Activated CD4-positive, alpha-beta T cell treated with anti-CD3 and anti-CD28 coated beads for 48 hours (primary cell): ENCODE data around the gene MLC1.

Experiments used
- DNase-seq: peaks from one replicate; pipeline ENCODE4 v3.0.0-alpha.2; 2020

The MLC1 gene

DNA sequence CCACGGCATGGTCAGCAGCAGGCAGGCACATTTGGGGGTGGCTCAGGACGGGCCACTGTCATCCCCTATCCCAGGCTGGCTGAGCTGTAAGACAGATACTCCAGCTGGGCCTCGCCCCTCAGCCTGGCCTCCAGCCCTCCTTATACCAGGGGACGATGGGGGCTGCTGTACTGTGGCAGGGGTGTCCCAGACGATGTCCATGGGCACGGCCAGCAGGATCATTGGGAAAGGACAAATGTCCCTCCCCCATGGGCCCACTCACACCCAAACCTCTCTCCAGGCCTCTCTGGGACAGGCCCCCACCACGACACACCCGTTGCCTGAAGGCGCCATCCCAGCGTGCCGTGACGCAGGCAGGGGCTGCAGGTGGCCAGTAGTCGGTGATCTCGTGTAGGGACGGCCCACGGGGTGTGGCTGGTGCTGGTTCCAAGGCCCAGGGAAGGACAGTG, 71.1 kb downstream of the MLC1 start:
- DNase-seq = no peak

DNA sequence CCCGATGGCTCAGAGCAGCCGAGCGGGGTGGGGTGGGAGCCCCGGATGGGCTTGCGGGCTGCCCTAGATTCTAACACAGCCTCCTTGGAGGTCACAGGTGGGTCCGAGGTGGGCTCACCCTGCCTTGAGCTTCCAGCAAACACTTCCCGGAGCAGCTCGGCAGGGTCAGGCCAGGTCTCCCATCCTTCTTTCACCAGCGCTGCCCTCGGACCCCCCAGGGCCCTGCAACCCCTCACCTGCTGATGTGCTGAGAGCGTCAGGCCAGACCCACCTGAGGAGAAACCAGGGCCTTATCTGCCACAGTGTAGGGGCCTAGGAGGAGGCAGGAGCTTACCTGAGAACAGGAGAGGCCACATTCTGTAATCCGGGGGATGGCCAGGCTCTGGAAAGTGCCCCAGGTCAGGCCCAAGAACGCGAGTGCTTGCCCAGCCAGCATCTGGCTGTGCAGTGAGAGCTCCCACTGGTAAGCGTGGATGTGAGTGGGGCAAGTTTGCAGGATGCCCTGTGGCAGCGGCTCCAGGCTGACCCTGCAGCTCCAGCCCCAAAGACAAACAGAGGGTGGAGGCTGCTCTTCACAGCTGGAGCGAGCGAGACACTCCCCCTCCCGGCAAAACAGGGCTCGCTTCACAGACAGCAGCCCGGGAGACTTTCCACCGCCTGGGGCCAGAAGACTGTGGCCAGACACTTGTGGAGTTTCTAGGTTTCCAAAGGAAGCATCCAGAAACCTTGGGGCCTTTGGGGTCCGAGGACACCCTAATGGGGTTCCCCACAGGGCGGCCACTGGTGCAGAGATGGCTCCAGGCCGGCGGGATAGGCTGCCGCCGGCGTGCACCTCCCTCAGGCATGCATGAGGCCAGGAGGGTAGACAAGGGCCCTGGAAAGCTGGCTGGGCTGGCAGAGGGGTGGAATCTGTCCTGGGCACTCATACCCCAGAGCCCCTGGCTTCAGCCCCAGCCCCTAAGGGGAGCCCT, 72.7 kb downstream of the MLC1 start, which contains the start of gene IL17REL:
IL17REL (minus strand) TSS at position 555 of the 971 bp plus-strand sequence; CDS start at position 436, 119 bp downstream.
- no peak for DNase-seq

DNA sequence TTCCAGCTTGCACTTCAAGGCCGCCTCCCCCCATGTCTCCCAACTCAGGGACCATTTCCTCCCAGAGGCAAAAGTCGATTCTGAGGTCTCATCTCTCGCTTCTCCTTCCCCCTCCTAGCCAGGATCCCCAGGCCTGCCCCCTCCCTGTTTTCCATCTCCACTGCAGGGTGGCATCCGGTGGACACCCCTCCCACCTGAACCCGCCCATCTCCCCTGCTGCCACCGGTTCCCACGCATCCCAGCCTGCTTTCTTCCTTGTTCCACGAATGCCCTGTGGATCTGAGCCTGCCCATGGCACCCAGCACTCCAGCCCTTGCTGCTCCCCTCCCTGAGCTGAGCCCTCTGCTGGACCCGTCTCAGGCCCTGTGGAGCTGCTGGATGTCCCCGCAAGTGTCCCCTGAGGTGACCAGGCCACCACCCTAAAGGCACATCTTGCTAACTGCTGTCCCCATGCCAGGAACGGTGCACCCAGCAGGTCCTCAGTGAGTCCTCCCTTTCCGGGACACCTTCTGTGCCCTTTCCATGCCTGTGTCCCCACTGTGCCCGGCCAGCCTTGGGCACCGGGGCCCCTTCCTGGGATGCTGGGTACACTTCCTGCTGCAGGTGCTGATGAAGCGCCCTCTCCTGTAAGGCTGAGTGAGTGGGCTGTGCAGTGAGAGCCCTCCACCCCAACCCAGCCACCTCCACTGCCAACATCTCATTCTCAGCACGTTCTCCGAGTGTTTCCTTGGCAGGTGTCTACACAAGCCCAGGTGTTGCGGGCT, 73.6 kb downstream of the MLC1 start:
- DNase-seq = no peak

DNA sequence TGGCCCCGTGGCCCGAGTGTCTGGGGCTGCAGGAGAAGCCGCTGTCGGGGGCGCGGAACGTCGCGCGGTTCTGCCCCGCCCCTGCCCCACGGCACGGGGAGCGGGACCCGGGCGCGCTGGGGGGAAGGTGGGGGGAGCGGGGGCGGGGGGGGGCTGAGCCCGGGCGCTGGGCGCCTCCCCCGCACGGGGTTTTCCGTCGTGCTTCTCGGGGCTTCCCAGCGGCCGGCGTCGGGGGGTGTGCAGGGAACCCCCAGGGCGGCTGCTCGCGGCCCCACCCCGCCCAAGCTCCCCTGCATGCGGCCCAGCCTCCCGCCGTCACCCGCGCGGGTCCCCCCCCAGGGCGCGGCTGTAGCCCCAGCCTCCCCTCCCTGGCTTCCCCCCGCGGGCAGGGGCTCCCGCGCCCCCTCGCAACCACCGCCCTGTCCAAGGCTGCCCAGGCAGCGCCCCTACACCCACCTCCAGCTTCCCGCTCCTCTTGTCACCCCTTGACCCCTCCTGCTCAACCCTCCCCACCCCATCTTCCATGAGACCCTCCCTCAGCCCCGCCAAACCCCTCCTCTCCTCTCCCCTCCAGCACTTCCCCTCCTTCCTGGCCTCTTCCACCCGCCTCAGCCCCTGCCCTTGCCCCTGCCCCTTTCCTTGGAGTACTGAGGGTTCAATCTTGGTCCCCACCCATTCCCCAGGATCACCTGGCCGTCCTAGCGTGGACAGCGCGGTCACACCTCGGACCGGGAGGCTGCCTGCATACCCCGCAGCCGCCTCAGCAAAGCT, 74.4 kb downstream of the MLC1 start:
- DNase-seq = no peak

DNA sequence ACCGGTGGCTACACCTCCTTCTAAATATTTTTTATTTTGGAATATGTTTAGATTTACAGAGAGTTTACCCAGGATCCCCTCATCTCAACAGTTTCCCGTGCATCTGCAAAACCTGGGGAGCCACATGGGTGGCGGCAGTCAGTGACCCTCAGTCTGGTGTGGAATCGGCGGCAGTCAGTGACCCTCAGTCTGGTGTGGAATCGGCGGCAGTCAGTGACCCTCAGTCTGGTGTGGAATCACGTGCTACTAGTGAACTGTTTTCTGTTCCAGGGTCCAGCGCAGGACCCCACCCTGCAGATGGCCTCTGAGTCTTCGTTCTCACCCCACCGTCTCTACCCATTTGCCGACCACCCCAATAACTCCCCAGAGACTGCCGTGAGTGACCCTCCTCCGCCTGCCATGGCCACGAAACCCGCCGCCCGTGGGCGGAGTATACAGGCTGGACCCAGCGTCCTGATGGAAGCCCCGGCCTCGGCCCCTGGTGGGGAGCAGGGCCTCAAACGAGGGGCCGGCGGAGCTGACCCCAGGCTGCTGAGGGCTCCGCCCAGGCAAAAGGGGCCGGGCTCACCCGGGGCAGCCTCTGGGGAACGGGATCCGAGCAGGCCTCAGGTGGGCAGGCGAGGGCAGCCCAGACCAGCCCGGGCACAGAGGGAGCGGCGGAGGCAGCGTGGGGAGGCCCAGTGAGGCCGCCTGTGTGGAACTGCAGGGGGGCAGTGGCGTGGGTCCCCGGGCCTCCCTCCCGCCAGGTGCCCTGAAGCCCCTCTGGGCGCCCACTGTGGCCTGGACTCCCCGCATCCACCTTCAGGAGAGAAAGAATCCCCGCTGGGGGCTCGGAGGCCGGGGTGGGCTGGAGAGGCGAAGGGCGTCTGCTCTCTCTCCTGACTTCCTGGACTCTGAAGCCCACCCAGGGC, 75.2 kb downstream of the MLC1 start:
- no peak for DNase-seq
